Loucy (cell line): ENCODE results near the gene ZNHIT1.

Experiments used
- EZH2phosphoT487 ChIP-seq: fragments of 200-600 bp; IDR thresholded peaks from 2 replicates; pipeline ENCODE4 v1.6.1; 2018; ENCODE audit warnings: antibody characterized with exemption, mild to moderate bottlenecking, moderate library complexity, borderline replicate concordance
- TF ChIP-seq, protein P1 (sequence below): fragments of 200-600 bp; sonication (generic); conservative IDR thresholded peaks from 2 replicates; pipeline ENCODE4 v1.5.1; 2014; ENCODE audit warnings: mild to moderate bottlenecking, antibody characterized with exemption, low read length

DNA sequence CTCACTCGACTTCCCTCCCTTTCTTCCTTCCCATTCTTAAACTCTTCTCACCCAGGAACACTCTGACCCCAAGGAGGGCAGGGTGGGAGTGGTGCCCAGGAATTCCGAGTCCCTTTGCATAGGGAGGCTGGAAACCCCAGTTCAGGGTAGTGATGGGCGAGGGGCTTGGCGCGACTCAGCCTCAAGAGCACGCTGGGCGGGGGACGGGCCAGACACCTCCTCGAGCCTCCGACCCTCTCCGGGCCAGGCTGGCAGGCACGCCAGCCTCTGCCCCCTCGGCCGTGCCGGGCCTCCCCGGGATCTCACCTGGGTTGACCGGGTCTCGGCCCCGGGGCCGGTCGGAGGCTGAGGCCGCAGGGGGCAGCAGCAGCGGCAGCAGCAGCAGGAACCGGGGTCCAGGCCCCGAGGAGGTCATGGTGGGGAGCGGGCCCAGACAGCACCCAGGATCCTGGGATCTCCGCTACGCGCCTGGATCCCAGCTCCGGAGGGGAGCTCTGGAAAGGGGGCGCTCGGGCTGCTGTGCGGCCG, 1.0 kb upstream of the ZNHIT1 start:
- TF ChIP-seq, protein P1, sequence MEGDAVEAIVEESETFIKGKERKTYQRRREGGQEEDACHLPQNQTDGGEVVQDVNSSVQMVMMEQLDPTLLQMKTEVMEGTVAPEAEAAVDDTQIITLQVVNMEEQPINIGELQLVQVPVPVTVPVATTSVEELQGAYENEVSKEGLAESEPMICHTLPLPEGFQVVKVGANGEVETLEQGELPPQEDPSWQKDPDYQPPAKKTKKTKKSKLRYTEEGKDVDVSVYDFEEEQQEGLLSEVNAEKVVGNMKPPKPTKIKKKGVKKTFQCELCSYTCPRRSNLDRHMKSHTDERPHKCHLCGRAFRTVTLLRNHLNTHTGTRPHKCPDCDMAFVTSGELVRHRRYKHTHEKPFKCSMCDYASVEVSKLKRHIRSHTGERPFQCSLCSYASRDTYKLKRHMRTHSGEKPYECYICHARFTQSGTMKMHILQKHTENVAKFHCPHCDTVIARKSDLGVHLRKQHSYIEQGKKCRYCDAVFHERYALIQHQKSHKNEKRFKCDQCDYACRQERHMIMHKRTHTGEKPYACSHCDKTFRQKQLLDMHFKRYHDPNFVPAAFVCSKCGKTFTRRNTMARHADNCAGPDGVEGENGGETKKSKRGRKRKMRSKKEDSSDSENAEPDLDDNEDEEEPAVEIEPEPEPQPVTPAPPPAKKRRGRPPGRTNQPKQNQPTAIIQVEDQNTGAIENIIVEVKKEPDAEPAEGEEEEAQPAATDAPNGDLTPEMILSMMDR, result no peak
- no peak for TF ChIP-seq EZH2phosphoT487
